ENCODE results near the gene NCS1. TPM values are rescaled to one million over a fixed set of nuclear protein-coding genes. Genes with fewer than 3 reads are reported as not detected.
"Not testable (repeated sequence)": the region's sequence is repeated elsewhere in the genome, so short reads cannot be mapped to it uniquely, and the experiment has no call there.

NCS1 gene
- total RNA-seq, 1 donor from 2014 or later: 58.7 TPM

DNA sequence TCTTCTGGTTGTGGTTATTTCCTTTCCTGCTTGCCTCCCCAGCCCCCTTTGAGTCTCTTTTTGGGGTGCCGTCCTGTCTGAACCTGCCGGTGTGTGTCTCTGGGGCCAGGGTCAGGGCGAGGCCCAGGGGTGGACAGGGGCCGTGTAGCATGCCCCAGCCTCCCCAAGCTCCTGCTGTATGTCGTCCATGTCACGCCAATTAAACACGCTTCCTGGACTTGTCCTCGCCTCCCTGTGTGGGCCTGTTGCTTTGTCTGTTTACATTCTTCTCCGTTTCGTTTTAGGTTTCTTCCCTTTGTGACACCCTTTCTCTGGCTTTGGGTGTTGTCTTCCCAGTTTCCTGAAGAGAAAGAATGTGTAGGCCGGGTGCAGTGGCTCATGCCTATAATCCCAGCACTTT, 64.9 kb downstream of the NCS1 start:
- no peak for DNase-seq (ENCODE audit: low read depth)

DNA sequence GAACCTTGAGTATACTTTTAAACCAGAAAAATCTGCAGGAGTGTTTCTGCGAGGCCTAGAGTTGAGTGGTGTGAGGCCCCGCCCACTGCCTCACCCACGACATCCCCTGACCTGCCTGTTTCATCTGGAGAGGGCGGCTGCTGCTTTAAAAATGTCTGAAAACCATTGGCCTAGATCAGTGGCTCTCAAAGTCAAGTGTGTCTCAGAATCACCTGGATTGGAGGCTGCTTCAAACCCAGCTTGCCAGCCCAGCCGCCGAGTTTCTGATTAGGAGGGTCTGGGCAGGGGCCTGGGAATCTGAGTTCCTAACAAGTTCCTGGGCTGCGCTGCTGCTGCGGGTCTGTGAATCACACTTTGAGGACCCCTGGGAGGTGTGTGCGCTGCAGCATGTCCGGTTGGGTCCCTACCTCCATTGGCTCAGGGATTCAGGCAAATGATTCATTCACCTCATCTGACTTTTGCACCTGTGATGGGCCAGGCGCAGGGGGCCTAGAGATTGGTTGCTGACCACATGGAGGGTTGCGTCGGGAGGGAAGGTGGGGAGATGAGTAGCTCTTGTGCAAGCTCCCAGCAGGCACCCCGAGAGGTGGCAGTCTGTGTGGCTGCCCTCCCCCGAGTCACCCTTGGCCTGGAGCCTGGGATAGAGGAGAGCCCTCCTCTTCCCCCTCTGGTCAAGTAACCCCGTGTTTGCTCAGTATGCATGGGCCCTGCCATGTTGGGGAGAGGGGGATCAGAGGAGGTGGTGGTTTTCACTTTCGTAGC, 65.7 kb downstream of the NCS1 start:
- no peak for DNase-seq (ENCODE audit: low read depth)

DNA sequence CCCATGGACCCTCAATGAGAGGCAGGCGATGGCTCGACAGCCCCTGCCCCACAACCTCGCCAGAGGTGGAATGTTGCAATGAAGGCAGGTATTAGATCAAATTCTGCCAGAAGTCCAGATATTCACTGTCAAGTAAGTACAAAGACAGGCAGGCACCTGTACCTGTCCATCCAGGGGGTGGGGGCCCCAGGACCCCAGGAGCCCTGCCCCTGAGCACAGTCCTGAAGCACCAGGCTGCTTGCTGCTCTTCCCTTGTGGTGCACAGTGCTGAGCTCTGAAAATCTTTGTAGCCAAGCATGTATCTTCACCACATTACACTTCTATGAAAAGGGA, 67.1 kb downstream of the NCS1 start:
- no peak for DNase-seq (ENCODE audit: low read depth)

DNA sequence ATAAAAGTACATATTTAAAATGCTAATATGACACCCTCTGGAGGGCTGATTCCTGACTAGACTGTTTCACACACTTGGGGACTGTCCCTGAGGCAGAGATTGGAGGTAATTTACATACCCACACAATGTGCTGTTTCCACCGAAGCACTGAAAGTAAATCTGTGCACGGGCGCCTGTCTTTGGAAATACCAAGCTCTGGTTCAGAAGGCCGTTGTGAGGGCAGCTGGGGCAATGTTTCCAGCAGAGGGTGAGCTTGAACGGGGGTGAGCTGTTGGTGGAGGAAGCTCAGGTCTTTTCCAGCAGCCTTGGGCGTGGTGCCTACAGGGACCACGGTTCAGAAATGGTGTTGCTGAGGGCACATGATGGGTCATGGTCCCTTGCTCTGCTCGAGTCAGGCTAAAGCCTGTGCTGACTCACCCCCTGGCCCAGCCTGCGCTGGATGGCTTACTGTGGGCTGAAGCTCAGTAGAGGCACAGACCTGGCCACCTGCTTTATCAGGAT, 67.6 kb downstream of the NCS1 start:
- DNase-seq (ENCODE audit: low read depth): peak; percentile 86

DNA sequence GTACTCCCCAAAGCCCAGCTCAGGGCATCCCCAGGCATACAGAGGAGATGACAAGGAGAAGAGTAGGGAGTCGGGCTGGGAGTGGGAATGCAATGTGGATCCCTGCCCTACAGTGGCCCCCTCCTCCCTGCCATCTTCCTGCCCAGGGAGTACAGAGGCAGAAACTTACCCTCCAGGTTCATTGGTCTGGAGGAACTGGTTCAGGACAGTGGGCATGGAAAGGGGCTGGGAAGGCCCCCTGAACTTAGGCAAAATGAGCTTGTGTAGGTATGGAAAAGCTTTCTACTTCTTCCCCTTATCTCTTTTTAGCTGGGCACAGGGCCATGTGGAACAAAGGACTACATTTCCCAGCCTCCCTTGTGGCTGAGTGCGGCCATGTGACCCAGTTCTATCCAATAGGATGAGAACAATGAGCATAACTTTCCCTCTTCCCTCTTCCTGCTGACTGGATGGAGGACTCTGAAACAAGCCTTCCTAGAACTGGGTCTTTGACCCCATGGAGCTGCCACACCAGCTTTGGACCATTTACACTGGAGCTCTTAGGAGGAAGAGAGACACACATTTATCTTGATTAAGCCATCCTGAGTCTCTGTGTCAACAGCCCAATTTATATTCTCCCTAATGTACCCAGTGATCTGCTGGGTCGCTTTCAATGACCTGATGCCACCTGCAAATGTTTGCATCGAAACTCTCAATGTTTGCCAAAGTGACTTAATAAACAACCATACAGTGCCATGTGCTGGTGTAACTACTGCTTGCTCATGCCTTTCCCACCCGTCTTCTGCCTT, 68.4 kb downstream of the NCS1 start:
- peak; percentile 73 for DNase-seq (ENCODE audit: low read depth)

DNA sequence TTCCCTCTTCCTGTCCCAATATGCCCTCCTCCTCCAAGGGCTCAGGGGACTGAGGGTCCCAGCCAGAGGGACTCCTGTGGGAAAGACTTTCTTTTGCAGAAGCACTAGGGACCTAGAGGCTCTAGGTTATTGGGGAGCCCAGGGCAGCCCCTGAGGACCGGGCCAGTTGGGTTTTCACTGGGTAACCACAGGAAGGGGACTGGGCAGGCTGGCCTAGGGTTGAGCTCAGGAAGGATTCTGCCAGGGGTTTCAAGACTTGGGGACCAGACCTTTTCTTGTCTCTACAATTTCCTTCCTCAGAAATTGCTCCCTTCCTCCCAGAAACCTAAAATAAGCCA, 69.0 kb downstream of the NCS1 start:
- DNase-seq (ENCODE audit: low read depth): no peak

DNA sequence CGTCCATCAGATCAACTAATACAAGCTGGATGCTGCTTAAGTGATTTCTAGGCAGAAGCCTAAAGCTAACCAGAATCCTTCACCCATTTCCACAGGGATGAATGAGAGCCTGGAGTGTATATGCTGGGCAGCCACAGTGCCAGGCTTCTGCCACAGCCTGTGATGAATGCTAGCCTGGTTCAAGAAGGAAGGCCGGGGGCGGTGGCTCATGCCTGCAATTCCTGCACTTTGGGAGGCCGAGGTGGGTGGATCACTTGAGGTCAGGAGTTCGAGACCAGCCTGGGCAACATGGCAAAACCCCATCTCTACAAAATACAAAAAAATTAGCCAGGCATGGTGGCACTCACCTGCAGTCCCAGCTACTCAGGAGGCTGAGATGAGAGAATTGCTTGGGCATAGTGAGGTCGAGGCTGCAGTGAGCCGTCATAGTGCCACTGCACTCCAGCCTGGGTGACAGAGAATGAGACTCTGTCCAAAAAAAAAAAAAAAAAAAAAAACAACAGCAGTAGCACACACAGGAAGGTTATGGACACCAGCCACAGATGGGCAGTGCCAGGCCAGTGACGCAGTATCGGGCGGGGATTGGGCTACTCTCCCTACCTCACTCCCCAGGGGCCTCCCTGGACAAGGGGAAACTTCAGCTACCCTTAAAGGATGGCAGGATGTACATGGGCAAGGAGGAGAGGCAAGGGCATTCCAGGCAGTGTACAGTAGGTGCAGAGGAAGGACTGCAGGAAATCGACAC, 70.2 kb downstream of the NCS1 start:
- no peak for DNase-seq (ENCODE audit: low read depth)

DNA sequence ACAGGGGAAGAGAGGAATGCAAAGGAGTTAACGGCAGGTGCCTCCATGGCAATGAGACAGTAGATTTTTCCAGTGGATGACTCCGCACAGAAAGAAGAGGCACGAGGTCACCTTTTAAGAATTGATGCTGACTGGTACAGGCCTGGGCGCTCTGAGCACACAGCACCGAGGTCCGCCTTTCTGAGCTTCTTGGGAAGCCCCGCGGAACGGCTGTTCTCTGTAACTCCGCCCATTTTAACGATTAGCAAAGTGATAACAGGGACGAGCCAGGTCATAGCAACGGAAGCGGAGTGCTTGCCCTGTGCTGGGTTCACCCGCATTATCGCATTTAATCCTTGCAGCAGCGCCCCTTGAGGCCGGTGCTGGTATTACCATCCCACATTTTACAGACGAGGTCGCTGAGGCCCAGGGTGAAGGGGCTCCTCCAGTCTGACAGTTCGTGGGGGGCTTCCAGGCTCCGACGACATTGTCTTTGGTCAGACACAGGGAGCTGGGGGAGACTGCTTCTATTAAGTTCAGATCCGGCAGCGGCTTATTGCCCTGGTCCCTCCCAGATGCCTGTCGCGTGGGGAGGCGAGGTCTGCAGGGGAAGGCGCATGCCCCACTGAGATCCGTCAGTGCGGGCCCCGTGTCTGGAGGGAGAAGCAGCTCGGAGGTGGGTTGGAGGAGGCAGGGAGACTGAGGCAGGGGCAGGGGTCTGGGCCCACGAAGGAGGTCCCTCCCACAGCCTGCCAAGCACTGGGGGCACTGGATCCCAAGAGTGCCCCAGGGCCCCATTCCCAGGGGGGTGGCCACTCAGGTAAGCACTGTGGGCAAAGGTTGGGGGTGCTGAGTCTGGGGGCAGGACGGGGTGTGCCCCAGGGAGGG, 71.0 kb downstream of the NCS1 start:
- peak; percentile 22 for DNase-seq (ENCODE audit: low read depth)

DNA sequence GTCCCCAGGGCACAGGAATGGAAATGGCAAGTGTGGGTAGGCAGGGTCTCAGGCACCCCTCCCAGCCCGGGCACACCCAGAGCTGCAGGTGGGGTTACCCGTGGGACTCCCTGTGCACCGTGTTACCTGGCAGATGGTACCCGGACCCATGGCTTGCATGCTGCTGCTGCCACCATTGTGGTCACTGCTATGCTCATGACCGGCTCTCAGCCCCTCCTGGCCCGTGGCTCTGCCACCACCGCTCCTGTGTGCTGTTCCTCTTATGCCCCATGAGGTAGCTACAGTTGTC, 71.6 kb downstream of the NCS1 start:
- no peak for DNase-seq (ENCODE audit: low read depth)

DNA sequence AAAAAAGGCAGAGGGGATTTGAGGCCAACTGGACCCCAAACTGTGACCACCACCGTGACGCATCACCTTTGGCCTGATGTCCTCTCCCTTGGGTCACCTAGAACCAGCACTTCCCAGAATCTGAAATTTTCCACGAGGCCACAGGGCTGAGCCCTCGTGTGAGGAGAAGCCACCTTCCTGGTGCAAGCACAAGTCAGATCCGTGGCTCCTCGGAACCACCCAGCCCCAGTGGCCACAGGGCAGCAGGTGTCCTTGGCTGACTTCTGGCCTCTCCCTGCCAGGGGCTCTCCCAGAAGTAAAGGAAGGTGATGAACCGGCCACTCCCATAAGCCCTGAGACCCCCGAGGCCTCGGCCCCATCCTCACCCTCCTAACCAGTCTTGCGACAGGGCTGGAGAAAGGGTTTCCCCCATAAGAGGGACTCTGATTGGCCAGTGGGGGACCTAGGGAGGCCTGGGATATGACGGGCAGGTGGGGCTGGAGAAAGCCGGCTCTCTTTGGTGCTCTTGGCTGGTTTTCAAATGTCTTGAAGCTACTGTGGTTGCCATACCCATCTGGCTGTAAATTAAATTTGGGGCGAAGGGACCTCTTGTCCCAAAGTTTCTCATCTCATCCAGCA, 72.5 kb downstream of the NCS1 start:
- DNase-seq (ENCODE audit: low read depth): no peak

DNA sequence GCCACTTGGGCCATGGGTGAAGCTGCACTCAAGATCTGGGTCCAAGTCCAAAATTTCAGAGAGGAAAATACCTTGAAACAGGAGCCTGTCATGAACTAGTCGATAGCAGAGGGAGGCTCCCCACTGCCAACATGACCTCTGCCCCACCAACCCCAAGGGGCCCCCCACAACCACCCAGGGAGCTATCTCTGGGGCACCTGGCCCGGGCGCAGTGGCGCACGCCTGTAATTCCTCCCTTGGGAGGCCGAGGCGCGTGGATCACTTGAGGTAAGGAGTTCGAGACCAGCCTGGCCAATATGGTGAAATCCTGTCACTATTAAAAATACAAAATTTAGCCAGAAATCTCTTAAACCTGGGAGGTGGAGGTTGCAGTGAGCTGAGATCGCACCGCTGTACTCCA, 73.3 kb downstream of the NCS1 start:
- DNase-seq (ENCODE audit: low read depth): no peak

DNA sequence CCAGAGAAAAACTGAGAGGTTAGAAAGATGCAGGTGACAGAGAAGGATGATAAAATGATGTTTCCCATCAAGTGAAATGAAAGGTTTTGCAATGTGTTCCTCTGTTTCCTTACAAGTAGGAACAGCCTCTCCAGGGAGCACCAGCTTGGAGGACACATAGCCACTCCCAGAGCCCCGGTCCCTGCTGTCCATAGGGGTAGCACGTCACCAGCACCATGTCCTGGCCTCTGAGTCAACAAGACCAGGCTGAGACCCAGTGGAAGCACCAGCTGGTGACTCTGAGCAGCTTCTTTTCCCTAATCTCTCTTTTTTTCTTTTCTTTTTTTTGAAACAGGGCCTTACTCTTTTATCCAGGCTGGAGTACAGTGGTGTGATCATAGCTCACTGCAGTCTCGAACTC, 73.9 kb downstream of the NCS1 start:
- DNase-seq (ENCODE audit: low read depth): no peak

DNA sequence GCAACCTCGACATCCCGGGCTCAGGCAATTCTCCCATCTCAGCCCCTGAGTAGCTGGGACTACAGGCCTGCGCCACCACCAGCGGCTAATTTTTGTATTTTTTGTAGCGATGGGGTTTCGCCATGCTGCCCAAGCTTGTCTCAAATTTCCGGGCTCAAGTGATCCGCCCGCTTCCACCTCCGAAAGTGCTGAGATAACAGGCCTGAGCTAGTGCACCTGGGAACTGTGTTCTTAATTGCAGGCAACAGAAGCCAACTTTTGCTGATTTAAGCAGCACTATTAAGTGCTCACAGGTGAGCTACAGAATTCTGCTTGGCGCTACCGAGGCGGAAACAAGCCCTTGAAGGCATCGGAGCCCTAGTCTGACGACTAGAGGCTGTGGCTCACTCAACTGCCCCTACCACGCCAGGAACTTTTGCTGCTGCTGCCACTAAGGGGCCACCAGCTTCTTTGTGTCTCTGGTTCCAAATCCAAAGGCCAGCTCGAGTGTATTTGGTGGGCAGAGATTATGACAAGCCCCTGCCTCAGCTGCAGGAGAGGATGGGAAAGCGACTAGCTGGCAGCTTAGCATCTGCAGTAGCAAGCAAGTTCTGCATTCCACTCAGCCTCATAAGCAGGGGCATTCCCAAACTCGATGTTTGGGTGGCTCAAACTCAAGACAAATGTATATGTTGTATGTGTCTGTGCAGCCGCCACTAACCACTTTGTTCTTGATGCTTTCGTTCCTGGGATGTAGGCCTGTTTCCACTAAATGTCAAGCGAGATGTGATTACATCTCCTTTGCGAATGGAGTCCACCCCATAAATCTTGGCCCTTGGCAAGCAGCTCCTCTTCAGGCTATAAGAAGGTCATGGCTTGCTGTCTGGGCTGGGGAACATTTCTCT, 82.8 kb downstream of the NCS1 start:
- no peak for DNase-seq (ENCODE audit: low read depth)

DNA sequence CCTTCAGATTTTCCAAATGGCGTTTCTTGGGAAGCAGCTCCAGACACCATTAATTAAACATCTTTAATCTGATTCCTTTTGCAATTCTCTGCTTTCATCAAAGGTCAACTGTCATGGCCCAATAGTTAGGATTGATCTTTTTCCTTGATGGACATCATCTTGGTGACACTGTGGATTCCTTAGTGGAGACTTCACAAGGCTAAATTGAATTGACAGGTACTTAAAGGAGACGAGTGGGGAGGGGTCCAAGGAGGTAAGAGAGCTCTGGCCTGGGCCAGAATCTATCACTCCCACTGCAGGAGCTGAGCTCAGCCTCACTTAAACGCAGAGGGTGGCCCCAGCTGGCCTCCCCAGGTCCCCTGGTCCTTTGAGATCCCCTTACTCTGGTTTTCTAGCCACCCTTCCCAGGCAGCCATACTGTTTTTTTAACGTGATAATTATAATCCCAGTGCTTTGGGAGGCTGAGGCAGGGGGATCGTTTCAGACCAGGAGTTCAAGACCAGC, 83.5 kb downstream of the NCS1 start:
- no peak for DNase-seq (ENCODE audit: low read depth)

DNA sequence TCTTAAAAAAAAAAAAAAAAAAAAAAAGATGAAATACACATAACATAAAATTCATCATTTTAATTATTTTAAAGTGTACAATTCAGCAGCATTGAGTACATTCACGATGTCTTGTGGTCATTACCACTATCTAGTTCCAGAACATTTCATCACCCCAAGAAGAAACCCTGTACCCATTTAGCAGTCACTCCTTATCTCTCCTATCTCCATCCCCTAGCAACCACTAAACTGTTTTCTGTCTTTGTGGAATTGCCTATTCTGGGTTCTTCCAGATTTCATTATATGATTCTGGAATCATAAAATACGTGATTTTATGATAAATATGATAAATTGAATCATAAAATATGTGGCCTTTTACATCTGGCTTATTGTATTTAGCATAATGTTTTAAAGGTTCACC, 84.4 kb downstream of the NCS1 start:
- no peak for DNase-seq (ENCODE audit: low read depth)

DNA sequence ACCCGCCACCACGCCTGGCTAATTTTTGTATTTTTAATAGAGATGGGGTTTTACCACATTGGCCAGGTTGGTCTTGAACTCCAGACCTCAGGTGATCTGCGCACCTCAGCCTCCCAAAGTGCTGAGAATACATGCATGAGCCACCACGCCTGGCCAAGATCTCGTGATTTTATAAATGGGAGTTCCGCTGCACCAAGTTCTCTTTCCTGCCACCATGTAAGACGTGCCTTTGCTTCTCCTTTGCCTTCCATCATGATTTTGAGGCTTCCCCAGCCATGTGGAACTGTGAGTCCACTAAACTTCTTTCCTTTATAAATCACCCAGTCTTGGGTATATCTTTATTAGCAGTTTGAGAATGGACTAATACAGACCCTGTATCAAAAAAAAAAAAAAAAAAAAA, 85.9 kb downstream of the NCS1 start:
- not testable (repeated sequence) for DNase-seq (ENCODE audit: low read depth)

DNA sequence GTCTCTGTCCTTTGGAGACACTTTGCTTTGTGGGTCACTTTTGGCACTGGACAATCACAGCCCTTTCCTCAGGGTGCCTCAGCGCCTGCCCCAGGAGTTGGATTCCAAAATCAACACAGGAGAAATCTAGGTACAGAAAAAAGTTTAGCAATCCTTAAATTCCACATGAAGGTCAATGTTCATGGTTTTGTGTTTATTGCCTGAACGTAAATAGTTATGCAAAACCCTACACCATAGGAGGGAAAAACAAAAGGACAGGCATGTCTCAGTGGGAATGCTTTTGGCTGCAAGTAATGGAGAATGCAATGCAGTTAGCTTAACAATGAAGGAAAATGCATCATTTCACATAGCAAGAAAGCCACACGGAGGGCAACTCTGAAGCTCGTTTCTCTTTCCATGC, 86.8 kb downstream of the NCS1 start:
- DNase-seq (ENCODE audit: low read depth): no peak

DNA sequence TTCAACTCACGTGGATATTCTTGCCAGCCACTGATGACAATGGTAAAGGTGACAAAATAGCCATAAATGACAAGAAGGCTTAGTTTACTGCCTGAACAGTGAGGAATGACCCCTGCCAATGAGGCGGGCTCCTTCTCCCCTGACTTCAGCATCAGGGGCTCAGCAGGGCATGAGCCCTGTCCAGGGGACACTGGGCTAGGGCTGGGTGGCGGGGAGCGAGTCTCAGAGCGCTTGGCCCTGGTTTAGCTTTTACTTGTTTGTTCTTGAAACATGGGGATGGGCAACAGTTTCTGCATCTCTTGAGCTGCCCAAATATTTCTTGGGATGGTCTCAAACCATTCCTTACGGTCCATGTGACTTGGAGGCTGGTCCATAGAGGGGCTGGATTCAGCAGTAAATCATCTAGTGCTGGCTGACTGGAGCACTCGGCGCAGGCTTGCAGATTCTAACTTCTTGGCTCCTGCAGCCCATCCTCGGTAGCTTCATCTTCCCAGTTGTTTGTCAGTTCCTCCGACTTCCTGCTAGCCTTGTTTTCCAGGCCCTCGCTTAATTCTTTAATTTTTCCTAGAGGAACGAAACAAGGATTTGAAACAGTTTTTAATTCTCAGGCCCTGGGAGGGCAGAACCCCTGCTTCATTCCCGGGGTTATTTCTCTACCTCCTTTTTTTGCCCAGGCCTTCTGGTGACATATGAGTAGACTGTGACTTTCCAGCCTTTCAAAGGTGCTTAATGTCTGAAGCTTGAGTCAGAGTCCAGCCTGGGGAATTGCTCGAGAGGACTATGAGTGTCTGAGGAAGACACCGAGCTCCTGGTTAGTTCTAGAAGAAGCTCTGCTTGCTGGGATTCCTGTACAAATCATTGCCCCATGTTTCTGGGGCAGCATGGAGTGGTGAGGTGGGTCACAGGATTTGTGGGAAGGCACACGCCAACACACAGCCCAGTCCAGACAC, 88.9 kb downstream of the NCS1 start:
- no peak for DNase-seq (ENCODE audit: low read depth)

DNA sequence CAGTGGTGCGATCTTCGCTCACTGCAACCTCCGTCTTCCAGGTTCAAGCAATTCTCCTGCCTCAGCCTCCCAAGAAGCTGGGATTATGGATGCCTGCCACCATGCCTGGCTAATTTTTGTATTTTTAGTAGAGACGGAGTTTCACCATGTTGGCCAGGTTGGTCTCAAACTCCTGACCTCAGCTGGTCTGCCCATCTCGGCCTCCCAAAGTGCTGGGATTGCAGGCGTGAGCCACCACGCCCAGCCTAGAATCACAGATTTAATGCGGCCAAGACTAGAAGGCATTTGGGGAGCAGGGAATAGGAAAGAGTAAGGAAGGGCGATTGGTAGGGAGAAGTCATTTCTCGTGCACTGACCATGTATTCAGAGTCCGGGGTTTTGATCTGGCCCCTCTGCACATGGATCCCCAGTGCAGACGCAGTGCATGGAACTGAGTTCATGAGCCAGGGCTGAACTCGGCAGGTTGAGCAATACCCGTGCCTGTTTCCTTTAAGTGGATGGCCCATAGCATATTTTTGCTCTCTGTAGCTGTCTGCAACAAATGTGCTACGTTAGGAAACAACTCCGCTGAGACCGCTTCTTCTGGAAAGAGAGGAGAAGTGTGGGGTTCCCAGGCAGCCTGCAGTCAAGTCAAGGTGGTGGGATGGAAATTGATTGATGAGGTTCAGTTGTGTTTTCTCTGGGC, 90.0 kb downstream of the NCS1 start:
- DNase-seq (ENCODE audit: low read depth): no peak
